Cardiac septum (tissue), 1 donor: ENCODE measurements around the gene NPPC. TPM values are rescaled to one million over a fixed set of nuclear protein-coding genes. Genes with fewer than 3 reads are reported as not detected.
A peak's percentile ranks its signal among the peaks of the same experiment; 100 is the strongest.
"Not testable (repeated sequence)": the region's sequence is repeated elsewhere in the genome, so short reads cannot be mapped to it uniquely, and the experiment has no call there.

ENCODE experiments used
- DNase-seq: peaks from one replicate; pipeline ENCODE4 v3.0.0-alpha.2; 2020; ENCODE audit warnings: low spot score
- intact Hi-C: fragments of 100-400 bp; cut with DNase I; formaldehyde crosslinking; loops from one replicate; pipeline ENCODE4 v1.14.0; 2022
- total RNA-seq: library from RNA; stranded (reverse); fragmentation: NEBNext Ultra II Directional; extraction: Animal tissue kit (Norgen Biotek cat#: 25700); gene quantifications from one replicate; pipeline ENCODE4 v1.2.1, GENCODE V29; 2021
- donor health status: DM: no; HTN: no; CAD: no.

Gene NPPC
- total RNA-seq, 1 donor from 2014 or later, result 0.30 TPM

- peak; percentile 61 for DNase-seq
- intact Hi-C loops, result no loop called here
Measured at GRCh38 chr2:231923951-231924888, 2.0 kb downstream of the NPPC start.

- intact Hi-C loops, result no loop called here
- DNase-seq, result peak; percentile 70
Measured at GRCh38 chr2:231923010-231923344, 3.2 kb downstream of the NPPC start.

GRCh38 chr2:231922311-231923009, 3.7 kb downstream of the NPPC start:
- peak; percentile 69 for DNase-seq
- intact Hi-C loops, result no loop called here

GRCh38 chr2:231920795-231921194, 5.4 kb downstream of the NPPC start:
- intact Hi-C loops, result no loop called here
- DNase-seq, result no peak

DNA sequence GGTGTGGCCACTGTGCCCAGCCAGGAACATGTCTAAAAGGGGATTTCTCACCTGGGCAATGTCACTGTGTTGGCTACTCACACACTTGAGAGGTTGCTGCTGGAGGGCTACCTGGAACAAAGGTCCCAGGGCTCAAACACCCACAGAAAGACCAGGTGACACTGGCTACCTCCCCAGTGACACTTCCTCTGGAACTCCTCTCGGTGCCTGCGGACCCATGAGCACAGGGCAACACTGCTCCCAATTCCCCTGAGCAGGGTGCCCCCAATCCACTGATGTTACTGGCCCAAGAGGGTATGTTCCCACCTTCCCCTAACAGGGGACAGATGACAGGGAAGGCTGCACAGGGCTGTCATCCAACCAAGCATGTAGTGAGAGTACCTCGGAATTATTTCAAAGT, 5.8 kb downstream of the NPPC start:
- intact Hi-C loops, result no loop called here
- peak; percentile 24 for DNase-seq

- intact Hi-C loops, result no loop called here
- DNase-seq, result peak; percentile 72
Measured at GRCh38 chr2:231919341-231920035, 6.7 kb downstream of the NPPC start.

GRCh38 chr2:231918501-231919330, 7.5 kb downstream of the NPPC start:
- DNase-seq, result peak; percentile 41
- intact Hi-C loops, result no loop called here

DNA sequence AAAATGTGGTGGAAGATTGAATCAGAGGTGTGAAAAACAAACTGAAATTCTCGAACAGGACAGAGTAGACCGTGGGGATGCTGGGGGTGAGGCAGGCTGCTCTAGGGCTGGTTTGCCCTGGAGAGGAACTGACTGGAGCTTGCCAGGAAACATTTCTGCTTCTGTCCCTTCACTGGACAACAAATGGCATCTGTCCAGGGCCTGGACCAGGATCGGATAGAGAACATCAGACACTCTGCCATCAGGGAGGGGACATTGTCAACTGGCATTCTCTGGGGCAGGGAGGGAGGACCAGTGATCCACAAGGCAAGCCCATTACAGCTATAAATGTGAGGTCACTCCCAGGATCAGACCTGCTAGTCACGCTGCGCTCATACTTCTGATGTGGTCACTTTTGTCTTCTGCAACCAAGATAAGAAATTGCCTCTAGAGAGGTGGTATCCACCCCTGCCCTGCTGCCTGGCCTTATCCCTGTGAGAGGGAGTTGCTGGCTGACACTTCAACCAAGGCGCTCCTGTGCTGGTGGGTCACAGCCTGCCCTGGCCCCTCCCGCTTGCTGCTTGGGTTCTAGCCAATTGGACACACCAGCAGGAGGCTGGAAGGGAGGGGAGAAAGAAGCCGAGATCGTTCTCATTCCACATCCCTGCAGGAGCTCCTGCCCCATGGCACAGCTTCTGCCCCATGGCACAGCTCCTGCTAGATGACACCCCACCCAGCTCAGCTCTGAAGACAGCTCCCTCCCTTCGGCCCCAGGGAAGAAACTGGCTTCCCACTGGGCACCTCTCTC, 8.7 kb downstream of the NPPC start:
- intact Hi-C loops, result no loop called here
- DNase-seq, result peak; percentile 53

- intact Hi-C loops, result no loop called here
- DNase-seq, result no peak
Measured at GRCh38 chr2:231914077-231914690, 12.0 kb downstream of the NPPC start.

DNA sequence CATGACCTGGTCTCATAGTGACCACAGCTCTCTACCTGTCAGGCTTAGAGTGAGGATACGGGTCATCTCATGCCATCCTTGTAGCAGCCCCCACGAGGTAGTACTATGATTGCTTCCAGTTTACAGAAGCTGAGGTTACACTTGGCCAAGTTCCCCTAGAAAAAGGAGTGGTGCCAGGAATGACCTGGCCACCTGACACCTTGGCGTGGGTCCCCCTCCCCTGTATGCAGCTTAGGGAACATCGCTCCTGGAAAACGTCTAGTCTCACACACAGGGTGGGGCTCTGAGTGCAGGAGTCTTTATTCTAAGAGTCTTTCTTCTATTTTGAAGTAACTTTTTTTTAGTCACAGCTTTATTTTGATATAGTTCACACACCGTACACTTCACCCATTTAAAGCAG, 14.8 kb downstream of the NPPC start:
- intact Hi-C loops, result no loop called here

GRCh38 chr2:231910771-231911170, 15.4 kb downstream of the NPPC start:
- intact Hi-C loops, result no loop called here
- no peak for DNase-seq

More for the DNA sequence above, 14.8 kb downstream of the NPPC start:
- DNase-seq, result no peak

GRCh38 chr2:231910161-231910560, 16.0 kb downstream of the NPPC start:
- DNase-seq, intact Hi-C loops: not testable (repeated sequence)

- DNase-seq, result no peak
- intact Hi-C loops, result loop anchor here (5.0 kb wide), 1 partner anchor 613 kb away; the partner anchor contains the start of gene PRSS56
Measured at GRCh38 chr2:231909631-231910030, 16.6 kb downstream of the NPPC start.

GRCh38 chr2:231908584-231908983, 17.6 kb downstream of the NPPC start:
- no peak for DNase-seq
- intact Hi-C loops, result loop anchor here (5.0 kb wide), 1 partner anchor 614 kb away; the partner anchor contains the start of gene PRSS56

GRCh38 chr2:231907765-231908164, 18.4 kb downstream of the NPPC start:
- intact Hi-C loops, result loop anchor here (2.0 to 5.0 kb wide), 2 partner anchors 533 to 615 kb away; partner anchors contain the start of gene PRSS56
- no peak for DNase-seq

- intact Hi-C loops, result loop anchor here (5.0 kb wide), 1 partner anchor 617 kb away; the partner anchor contains the start of gene PRSS56
- DNase-seq, result no peak
Measured at GRCh38 chr2:231905026-231905425, 21.2 kb downstream of the NPPC start.

DNA sequence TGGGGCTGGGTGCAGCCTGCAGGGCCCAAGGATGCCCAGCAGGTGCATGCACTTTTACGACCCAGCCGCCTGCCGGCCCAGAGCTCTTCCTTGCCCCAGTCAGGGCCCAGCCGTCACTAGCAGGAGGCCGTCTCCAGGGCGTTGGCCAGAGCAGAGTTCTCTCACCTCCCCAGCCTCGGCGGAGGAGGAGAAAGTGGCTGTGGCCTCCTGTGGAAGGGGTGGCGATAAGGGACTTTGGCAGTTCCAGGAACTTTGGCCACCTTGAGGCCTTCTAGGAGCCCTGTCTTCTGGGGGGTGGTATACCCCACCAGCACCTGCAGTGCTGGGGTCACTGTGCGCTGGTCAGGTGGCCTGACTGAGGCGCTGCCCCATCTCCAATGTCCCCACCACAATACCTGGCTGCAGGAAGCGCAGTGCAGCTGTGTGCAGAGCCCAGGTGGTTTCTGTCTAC, 22.0 kb downstream of the NPPC start:
- intact Hi-C loops, result no loop called here
- DNase-seq, result no peak

DNA sequence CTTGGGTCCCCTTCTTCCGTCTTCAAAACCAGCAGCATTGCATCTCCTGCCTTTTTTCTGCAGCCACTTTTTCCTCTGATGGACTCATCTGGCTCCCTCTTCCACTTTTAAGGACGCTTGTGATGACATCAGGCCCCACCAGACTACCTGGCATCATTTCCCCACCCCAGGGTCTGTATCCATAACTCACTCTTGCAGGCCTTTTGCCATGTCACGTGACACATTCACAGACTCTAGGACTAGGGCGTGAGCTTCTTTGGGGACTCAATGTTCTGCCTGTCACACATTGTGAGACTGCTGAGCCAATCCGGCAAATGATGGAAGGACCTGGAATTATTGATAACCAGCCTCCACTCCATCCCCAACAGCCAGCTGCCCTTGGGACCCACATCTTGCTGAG, 23.6 kb downstream of the NPPC start:
- no peak for DNase-seq
- intact Hi-C loops, result no loop called here
